Measurements from ENCODE around the gene CNTN1.
"Not testable (repeated sequence)": the region's sequence is repeated elsewhere in the genome, so short reads cannot be mapped to it uniquely, and the experiment has no call there.

Gene CNTN1

GRCh38 chr12:41055875-41056577 lies 363.8 kb downstream of the CNTN1 start:
- DNase-seq: no peak

GRCh38 chr12:41058266-41058665 lies 366.0 kb downstream of the CNTN1 start:
- no peak for DNase-seq

GRCh38 chr12:41061192-41061591 lies 369.0 kb downstream of the CNTN1 start:
- DNase-seq: no peak

- no peak for DNase-seq
Observed at GRCh38 chr12:41064411-41064810, 372.2 kb downstream of the CNTN1 start.

- no peak for DNase-seq
Observed at GRCh38 chr12:41067941-41068645, 375.9 kb downstream of the CNTN1 start.

DNA sequence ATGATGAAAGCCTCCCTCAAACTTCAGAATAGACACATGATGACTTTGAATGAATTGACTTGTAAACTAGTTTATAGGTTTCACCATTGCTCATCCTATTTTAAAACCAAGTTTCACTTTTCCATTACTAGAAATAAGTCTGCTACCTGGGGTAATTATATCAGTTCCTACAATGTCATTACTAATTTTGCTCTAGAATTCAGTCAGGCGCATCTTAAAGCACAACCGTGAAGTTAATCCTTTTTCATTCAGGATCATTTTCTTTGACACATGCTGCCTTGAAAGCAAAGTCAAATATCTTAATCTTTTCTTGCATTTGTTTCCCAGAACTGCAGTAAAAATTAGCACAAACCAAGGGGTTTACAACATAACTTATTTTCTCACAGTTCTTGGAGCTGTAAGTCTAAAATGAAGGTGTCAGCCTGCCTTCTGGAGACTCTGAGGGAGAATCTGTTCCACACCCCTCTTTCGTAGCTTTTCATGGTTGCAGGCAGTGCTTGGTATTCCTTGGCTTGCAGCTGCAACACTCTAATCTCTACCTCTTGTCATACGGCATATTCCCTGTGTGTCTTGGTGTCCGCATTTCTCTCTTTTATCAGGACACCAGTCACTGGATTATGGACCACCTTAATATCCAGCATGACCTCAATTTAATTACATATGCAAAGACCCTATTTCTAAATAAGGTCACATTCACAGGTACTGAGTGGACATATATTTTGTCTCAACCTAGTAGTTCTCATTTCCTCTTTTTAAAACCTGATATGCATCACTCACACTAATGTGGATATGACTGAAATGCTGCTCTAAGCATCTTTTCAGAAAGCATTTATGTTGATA lies 381.6 kb downstream of the CNTN1 start:
- no peak for DNase-seq

- no peak for DNase-seq
Observed at GRCh38 chr12:41074473-41074769, 382.2 kb downstream of the CNTN1 start.

DNA sequence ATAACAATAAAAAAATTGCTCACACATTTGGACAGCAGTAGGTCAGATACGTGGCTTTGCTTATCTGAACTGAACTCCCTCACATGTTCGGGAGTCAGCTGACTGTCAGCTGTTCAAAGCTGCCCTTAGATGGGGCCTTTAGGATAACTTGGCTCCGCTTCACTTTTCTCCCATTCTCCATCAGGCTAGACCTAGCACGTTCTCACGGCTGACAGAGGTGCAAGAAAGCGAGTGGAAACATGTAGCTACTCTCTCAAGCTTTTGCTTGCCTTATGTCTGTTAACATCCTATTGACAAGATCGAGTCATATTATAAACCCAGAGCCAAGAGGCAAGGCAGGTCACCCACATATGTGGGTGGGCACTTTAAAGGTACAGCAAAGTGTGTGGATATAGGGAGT lies 383.9 kb downstream of the CNTN1 start:
- no peak for DNase-seq

DNA sequence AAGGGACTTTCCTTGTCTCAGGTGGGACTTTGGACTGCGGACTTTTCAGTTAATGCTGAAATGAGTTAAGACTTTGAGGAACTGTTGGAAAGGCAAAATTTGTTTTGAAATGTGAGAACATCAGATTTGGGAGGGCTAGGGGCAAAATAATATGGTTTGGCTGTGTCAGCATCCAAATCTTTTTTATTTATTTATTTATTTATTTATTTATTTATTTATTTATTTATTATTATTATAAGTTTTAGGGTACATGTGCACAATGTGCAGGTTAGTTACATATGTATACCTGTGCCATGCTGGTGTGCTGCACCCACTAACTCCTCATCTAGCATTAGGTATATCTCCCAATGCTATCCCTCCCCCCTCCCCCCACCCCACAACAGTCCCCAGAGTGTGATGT lies 389.0 kb downstream of the CNTN1 start:
- not testable (repeated sequence) for DNase-seq

GRCh38 chr12:41089438-41089837 lies 397.2 kb downstream of the CNTN1 start:
- no peak for DNase-seq

- DNase-seq: no peak
Observed at GRCh38 chr12:41092115-41092514, 399.9 kb downstream of the CNTN1 start.

GRCh38 chr12:41096797-41097196 lies 404.6 kb downstream of the CNTN1 start:
- no peak for DNase-seq

DNA sequence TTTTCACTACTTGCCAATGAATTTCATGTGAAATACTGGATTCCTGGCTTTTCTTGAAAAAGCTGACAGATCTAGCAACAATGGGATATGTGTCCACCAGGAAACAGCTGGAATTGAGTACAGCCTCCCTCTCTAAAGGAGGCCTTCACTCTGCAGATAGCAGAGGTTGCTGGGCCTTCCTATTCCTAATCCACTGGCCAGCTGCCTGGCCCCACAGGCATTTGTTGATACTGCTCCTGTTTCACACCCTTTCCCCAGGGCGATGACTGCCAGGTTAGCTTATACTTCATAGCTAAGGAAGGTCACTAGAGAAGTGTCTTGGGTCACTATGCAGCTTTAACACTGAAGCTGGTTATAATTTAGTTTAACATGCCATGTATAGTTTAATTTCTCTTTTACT lies 408.3 kb downstream of the CNTN1 start:
- DNase-seq: no peak

DNA sequence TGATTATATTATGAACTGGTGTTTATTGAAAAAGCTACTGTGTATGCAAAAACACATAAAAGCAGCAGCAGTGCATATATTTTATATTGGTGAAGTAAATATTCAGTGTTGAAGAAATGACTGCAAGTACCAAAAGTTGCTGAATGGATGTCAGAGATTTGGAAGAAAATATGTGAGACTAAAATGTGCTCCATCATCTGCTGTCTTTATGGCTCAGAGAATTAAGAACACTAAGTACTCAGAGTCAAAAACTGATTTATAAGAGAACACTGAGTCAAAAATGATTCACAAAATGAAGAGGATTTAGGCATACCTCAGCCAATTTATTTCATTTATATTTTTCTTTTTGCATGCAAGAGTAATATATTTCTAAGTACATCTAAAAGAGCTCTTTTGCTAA lies 409.6 kb downstream of the CNTN1 start:
- no peak for DNase-seq

GRCh38 chr12:41103614-41104013 lies 411.4 kb downstream of the CNTN1 start:
- DNase-seq: no peak

GRCh38 chr12:41106315-41106714 lies 414.1 kb downstream of the CNTN1 start:
- no peak for DNase-seq

- no peak for DNase-seq
Observed at GRCh38 chr12:41108032-41108431, 415.8 kb downstream of the CNTN1 start.

DNA sequence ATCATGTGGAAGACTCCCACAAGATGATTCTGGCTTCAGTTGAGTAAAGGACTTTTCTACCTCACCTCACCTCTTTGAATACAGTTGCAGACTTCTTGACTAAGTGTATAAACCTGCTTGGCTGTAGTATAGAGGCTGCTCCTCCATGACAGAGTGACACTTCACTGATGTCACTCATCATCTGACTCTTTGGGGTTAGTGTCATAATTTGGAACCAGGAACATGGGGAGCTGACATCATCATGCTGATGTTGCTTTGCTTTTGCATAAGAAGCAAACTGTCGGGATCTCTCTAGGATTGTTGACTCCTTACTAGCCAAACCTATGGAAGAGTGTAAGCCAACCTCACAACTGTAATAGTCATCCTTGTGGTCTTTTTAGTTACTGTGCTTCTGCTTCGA lies 420.7 kb downstream of the CNTN1 start:
- DNase-seq: no peak

DNA sequence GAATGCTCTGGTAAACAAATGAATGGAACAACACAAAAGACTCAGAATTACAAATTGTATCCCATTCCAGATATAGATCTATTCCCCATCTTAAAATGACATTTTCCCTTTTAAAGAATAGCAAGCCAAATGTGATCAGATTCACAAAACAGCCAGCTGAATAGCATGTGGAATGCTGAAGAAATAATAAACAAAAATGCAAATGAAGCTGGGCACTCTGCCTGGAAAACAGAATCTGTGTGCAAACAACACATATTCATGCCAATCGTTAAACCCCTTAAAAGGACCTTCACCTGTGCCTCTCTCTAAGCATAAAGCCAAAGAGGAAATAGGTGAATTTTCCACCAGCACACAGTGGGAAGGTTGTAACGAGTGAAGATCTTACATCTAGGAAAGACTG lies 428.0 kb downstream of the CNTN1 start:
- DNase-seq: no peak

GRCh38 chr12:41121374-41121773 lies 429.1 kb downstream of the CNTN1 start:
- no peak for DNase-seq

Measured in CD4-positive, alpha-beta T cell treated with Interferon gamma for 1 hour (primary cell).